Activated T-helper 17 cell treated with anti-CD3 and anti-CD28 coated beads, Interleukin-2, amount 50 U/mL, for 72 hours (primary cell): ENCODE results near the gene MYO16. TPM values are rescaled to one million over a fixed set of nuclear protein-coding genes. Genes with fewer than 3 reads are reported as not detected.

ENCODE experiments used
- ATAC-seq: fragments of 150-1000 bp; cut with Tn5 transposase; replicated peaks from 2 replicates; pipeline ENCODE4 v1.10.0; 2021; ENCODE audit warnings: mild to moderate bottlenecking, moderate library complexity
- H3K27ac Mint-ChIP-seq: one replicate; pipeline ENCODE4 v1.8.0; 2022; ENCODE audit warnings: mixed read lengths
- H3K27me3 Mint-ChIP-seq: one replicate; pipeline ENCODE4 v1.8.0; 2022; ENCODE audit warnings: mixed read lengths
- H3K36me3 Mint-ChIP-seq: one replicate; pipeline ENCODE4 v1.8.0; 2022; ENCODE audit warnings: low read depth, mild to moderate bottlenecking, mixed read lengths
- H3K4me1 Mint-ChIP-seq: one replicate; pipeline ENCODE4 v1.8.0; 2022; ENCODE audit warnings: mixed read lengths
- H3K4me3 Mint-ChIP-seq: one replicate; pipeline ENCODE4 v1.8.0; 2022; ENCODE audit warnings: mild to moderate bottlenecking, mixed read lengths
- H3K9me3 Mint-ChIP-seq: one replicate; pipeline ENCODE4 v1.8.0; 2022; ENCODE audit warnings: mixed read lengths
- total RNA-seq, 2 donors: library from RNA; stranded (reverse); gene quantifications; one replicate each; pipeline ENCODE4 v1.2.3, GENCODE V29; 2022

MYO16 gene
- total RNA-seq, 2 donors from 2014 or later = not detected

DNA sequence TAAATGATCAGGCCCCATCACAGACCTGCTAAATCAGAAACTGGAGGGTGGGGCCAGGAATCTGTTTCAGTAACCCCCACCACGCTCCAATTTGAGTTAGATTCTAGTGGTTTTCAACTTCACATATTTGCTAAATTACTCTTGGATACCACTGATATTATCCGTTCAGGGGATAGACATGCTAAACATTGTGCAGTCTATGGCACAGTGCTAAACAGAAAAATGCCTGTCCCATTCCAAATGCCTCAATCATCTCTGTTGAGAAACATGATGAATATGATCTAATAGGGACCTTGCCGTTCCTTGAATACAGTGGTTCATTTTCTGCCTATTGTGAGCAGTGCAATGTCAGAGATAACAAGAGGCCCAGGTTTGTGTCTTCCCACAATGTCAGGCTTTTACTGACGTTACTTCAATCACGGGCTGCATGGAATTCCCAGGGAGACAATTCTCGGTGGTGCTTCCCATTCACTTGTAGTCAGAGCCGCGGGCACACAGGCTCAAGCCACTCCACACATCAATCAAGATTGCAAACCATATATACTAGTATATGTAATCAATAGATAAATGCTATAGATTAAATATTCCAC lies 52.7 kb downstream of the MYO16 start:
- Mint-ChIP-seq H3K27me3 (peaks cover 24% of the 10 kb centered on the region), H3K27ac (no peak overlapping the region), H3K4me1 (no peaks in the 10 kb centered on the region), H3K4me3 (no peak overlapping the region), H3K36me3 (no peaks in the 10 kb centered on the region), H3K9me3 (no peaks in the 10 kb centered on the region)
- ATAC-seq = no peak

DNA sequence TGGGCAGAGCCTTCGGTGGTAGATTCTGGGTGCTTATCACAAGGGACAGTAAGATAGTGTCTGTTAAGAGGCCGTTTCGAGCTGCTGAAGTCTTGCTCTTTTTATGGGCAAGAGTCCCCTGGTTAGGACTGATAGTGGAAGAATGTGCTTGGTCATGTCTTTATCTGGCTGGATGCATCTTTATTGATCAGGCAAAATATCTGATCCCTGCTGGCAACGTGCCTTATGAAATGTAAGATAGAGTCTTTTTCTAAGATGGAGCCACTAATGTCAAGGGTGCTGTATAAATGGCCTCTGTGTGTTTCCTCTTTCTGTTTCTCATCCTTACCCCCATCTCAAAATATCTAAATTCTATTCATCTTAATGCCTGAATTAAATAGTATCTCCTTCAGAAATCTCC lies 53.3 kb downstream of the MYO16 start:
- Mint-ChIP-seq H3K4me1 (no peaks in the 10 kb centered on the region), H3K36me3 (no peaks in the 10 kb centered on the region), H3K4me3 (no peak overlapping the region), H3K27ac (no peak overlapping the region), H3K27me3 (peaks cover 24% of the 10 kb centered on the region), H3K9me3 (no peaks in the 10 kb centered on the region)
- no peak for ATAC-seq

DNA sequence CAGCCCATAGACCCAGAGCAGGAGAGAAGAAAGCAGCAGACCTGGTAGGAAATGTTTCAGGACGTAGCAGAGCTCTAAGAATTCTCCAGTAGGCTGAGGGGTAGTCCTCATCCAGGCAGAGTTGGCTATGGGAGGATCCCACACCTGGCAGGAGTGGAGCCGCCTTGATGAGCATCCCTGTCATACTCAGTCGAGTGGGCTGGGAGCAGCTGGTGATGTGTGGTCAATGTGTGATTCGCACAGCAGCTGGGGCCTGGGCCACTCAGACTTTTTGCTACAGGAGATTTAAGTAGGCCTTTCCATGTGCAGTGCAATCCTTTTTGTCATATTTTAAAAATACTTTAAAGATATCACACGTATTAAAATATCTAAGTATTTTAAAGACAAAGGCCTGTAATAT lies 56.6 kb downstream of the MYO16 start:
- no peak for ATAC-seq
- no peak overlapping the region for H3K4me3 Mint-ChIP-seq
- H3K4me1 Mint-ChIP-seq = no peaks in the 10 kb centered on the region
- no peaks in the 10 kb centered on the region for H3K9me3 Mint-ChIP-seq
- no peak overlapping the region for H3K27ac Mint-ChIP-seq
- peaks cover 10% of the 10 kb centered on the region for H3K27me3 Mint-ChIP-seq
- no peaks in the 10 kb centered on the region for H3K36me3 Mint-ChIP-seq

DNA sequence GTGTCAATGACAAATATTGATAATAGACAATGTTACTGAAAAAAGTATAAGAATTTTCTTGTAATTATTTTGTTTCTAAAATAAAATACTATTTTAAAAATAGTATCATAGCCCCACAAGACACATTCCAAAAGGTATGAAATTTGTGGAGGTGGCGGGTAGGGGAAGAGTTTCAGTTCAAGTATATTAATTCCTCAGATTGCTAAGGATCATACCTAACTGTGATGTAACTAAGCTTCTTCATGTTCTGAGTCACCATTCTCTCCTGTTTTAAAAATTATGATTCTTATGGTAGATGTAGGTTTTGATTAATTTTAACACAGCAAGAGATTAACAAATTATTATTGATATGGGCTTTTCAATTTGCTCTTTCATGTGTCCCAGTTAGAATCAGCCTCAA lies 61.3 kb downstream of the MYO16 start:
- Mint-ChIP-seq H3K36me3 (no peaks in the 10 kb centered on the region), H3K4me1 (no peaks in the 10 kb centered on the region), H3K27me3 (no peaks in the 10 kb centered on the region), H3K27ac (no peak overlapping the region), H3K4me3 (no peak overlapping the region), H3K9me3 (no peaks in the 10 kb centered on the region)
- ATAC-seq = no peak

DNA sequence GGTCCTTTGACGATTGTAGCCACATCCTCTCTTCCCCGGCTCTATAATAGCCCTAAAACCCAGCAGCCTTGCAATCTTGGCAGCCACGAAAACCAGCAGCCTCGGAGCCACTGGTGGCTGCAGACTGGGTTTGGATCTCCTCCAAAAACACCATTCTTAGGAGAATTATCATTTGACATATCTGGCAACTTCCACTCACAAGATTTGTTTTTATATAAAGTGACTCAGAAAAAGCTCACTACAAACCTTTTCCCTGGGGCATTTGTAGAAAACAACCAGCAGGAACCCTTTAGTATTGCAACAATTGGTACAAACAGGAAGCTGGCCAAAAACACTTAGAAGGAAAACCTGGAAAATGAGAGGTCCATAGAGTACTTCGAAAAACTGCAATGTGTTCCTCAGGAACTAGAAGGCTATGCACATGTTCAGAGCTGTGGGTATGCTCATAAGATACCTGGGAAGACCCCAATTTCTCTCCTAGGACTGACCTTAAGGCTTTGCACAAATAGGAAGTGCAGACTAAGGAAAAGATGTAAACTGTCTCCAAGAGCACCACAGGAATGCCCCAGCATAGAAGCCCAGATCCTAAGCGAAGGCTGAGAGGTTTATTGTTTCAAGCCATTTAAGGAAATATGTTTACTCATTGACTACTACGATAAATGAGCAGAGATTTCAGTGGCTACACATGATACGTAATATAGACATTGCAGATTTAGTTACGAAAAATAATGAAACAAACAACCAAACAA lies 71.2 kb downstream of the MYO16 start:
- Mint-ChIP-seq H3K4me1 (no peaks in the 10 kb centered on the region), H3K27ac (no peak overlapping the region), H3K27me3 (peaks cover 8% of the 10 kb centered on the region), H3K4me3 (no peak overlapping the region), H3K9me3 (peaks cover 14% of the 10 kb centered on the region), H3K36me3 (no peaks in the 10 kb centered on the region)
- ATAC-seq = no peak

DNA sequence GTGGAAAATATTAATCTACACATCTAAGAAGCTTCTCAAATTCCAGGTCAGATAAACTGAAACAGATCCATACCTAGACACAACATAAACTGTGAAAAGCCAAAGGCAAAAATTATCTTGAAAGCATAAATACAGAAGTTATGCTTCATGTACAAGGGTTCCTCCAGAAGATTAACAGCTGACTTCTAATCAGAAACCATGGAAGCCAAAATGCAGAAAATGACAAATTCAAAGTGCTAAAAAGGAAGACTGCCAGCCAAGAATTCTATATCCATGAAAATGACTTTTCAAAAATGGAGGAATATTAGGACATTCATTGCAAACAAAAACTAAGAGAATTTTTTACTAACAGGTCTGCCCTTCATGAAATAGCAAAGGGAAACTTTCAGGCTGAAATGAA lies 72.8 kb downstream of the MYO16 start:
- Mint-ChIP-seq H3K4me3 (no peak overlapping the region), H3K36me3 (no peaks in the 10 kb centered on the region), H3K27ac (no peak overlapping the region), H3K4me1 (no peaks in the 10 kb centered on the region), H3K9me3 (peaks cover 14% of the 10 kb centered on the region), H3K27me3 (peaks cover 5% of the 10 kb centered on the region)
- no peak for ATAC-seq

DNA sequence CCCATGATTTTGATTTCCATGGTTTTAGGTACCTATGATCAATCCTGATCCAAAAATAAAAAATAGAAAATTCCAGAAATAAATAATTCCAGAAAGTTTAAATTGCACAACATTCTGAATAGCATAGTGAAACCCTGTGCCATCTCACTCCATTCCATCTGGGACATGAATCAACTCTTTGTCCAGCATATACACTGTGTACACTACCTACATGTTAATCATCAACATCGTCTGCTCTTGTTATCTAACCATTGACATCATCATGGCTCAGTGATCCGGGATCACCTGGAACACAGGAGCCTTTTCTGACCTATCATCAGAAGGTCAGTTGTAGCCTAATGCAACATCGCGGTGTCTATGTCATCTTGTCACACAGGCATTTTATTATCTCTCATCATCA lies 75.6 kb downstream of the MYO16 start:
- no peak overlapping the region for H3K4me3 Mint-ChIP-seq
- peaks cover 14% of the 10 kb centered on the region for H3K9me3 Mint-ChIP-seq
- H3K27ac Mint-ChIP-seq = no peak overlapping the region
- no peaks in the 10 kb centered on the region for H3K36me3 Mint-ChIP-seq
- H3K4me1 Mint-ChIP-seq = no peaks in the 10 kb centered on the region
- H3K27me3 Mint-ChIP-seq = no peaks in the 10 kb centered on the region
- no peak for ATAC-seq

DNA sequence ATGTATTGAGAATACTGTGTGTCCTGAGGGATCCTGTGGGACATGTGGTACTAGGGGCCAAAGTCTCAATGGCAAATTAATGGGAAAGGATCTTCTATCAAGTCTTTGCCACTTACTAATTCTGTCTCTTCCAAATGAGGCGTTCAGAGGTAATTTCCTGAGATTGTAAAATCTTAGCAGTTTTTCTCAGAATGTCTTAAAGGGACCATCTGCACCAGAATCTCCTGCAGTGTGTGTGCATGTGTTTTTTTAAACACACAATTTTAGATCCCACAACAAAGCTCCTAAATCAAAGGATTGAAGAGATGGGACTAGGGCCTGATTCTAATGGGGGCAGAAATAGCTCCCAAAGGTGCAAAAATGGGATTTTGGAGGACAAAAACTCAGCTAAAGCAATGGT lies 78.2 kb downstream of the MYO16 start:
- H3K36me3 Mint-ChIP-seq = no peaks in the 10 kb centered on the region
- H3K27me3 Mint-ChIP-seq = no peaks in the 10 kb centered on the region
- no peak overlapping the region for H3K27ac Mint-ChIP-seq
- H3K4me1 Mint-ChIP-seq = no peaks in the 10 kb centered on the region
- H3K4me3 Mint-ChIP-seq = no peak overlapping the region
- H3K9me3 Mint-ChIP-seq = no peaks in the 10 kb centered on the region
- ATAC-seq = no peak

DNA sequence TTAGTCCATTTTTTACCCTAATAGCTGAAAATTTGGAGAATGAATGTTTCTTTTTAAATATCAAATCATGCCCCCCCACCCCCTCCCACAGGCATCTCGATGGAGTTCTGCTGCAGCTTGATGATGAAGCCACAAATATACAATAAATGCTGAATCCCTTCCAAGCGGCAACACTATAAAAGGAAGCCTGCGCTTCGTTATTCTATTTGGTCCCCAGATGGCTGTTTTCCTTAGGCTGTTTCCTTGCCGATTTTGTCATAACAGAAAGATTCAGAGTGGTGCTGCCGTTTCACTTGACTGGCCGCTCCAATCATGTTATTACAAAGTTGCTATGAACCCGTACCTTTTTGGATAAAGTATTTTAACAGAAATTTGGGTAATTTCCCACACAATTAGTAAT lies 79.5 kb downstream of the MYO16 start:
- Mint-ChIP-seq H3K4me3 (no peak overlapping the region), H3K27me3 (no peaks in the 10 kb centered on the region), H3K36me3 (no peaks in the 10 kb centered on the region), H3K9me3 (no peaks in the 10 kb centered on the region), H3K4me1 (no peaks in the 10 kb centered on the region), H3K27ac (no peak overlapping the region)
- no peak for ATAC-seq

DNA sequence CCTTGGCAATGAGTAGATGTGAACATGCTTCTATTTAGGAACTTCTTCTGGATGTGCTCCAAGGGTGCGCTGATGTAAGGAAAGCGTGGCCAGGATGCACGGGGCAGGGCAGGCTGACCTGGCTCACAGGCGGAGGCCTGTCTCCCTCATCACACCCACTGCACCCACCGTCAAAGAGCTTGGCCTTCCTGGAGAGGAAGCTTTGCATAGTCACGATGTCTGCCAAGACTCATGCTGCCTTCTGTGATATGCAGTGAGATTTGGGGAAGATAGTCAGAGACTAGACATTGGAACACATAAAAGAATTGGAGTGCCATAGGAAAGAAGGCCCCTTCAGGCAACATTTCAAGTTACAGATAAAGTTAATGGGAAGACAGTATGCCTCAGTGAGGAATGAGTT lies 82.0 kb downstream of the MYO16 start:
- H3K27ac Mint-ChIP-seq = no peak overlapping the region
- no peaks in the 10 kb centered on the region for H3K36me3 Mint-ChIP-seq
- no peaks in the 10 kb centered on the region for H3K4me1 Mint-ChIP-seq
- no peak overlapping the region for H3K4me3 Mint-ChIP-seq
- no peak for ATAC-seq
- peaks cover 12% of the 10 kb centered on the region for H3K27me3 Mint-ChIP-seq
- H3K9me3 Mint-ChIP-seq = no peaks in the 10 kb centered on the region

DNA sequence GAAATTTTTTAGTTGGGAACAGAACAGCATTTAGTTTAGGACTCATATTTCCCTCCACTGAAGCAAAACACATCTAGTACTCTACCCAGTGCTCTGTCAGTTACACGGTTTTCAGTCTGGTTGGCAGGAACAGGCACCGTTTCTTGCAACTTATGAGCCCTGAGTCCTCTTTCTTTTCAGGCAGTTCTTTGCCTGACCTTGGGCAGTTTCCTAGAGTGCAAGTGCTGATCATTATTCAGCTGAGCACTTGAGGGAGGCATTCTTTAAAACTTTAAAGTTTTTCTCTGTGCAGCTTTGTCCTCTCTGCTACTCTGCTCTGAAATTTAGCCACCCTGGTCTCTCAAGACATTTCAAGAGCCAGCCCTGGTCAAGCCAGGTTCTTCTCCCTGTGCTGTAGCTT lies 96.1 kb downstream of the MYO16 start:
- no peak for ATAC-seq
- no peaks in the 10 kb centered on the region for H3K4me1 Mint-ChIP-seq
- no peaks in the 10 kb centered on the region for H3K27me3 Mint-ChIP-seq
- H3K4me3 Mint-ChIP-seq = no peak overlapping the region
- H3K36me3 Mint-ChIP-seq = no peaks in the 10 kb centered on the region
- no peaks in the 10 kb centered on the region for H3K9me3 Mint-ChIP-seq
- H3K27ac Mint-ChIP-seq = no peak overlapping the region

DNA sequence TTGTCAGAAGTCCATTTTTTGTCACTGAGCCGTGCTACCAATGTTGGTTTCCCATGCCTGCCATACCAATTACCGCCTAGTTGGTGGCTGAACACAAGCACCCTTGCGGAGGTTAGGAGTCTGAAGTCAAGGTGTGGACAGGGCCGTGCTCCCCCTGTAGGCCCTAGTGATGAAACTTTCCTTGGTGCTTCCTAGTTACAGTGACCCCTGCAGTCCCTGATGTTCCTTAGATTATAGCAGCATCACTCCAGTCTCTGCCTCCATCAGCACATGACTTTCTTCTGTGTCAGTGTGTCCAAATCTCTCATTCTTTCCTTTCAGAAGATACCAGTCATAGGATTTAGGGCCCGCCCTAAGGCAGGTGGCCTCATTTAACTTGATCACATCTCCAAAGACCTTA lies 99.0 kb downstream of the MYO16 start:
- H3K4me1 Mint-ChIP-seq = no peaks in the 10 kb centered on the region
- H3K4me3 Mint-ChIP-seq = no peak overlapping the region
- no peak for ATAC-seq
- no peak overlapping the region for H3K27ac Mint-ChIP-seq
- no peaks in the 10 kb centered on the region for H3K36me3 Mint-ChIP-seq
- peaks cover 6% of the 10 kb centered on the region for H3K27me3 Mint-ChIP-seq
- no peaks in the 10 kb centered on the region for H3K9me3 Mint-ChIP-seq

DNA sequence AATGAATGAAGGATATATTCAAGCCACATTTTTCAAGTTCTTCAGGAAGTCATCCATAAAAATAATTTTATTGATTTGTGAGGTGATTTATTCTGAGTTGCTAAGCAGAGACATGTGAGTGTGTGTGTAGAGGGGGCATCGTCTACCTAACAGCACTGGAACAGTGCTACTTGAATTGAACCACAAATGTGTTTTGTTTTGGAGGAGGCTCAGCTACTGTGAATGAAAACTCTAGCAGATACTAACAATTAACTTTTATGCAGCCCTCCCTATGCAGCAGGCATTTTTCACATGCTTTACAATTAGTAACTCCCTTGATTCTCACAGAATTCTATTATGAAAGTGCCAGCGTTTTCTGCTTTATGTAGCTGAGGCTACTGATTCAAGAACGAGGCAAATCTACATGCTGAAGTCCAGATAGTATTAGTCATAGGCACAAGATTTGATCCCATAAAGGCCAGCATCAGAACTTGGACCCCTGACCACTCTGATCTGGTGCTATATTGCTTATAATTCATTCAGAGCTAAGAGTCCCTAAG lies 103.7 kb downstream of the MYO16 start:
- Mint-ChIP-seq H3K4me3 (no peak overlapping the region), H3K27me3 (peaks cover 6% of the 10 kb centered on the region), H3K36me3 (no peaks in the 10 kb centered on the region), H3K4me1 (no peaks in the 10 kb centered on the region), H3K9me3 (no peaks in the 10 kb centered on the region), H3K27ac (no peak overlapping the region)
- no peak for ATAC-seq

DNA sequence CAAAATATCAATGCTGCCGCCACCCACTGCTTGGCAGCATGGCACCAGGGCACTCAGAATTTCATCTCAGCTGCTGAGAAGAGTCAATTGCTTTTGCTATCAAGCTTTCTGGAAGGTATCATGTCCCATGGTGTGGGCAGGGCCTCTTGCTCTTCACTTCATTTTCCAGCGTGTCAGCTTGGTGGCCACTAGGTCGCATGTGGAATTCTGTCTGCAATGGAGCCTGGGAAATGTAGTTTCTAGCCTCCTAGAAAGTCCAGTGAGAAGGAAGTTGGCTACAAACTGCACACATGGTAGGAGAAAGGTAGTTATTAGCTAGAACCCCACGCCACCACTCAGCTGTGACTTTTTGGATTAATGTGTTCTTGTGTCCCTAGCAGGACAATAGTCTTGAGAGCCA lies 105.3 kb downstream of the MYO16 start:
- Mint-ChIP-seq H3K27me3 (peaks cover 6% of the 10 kb centered on the region), H3K27ac (no peak overlapping the region), H3K9me3 (no peaks in the 10 kb centered on the region), H3K4me3 (no peak overlapping the region), H3K36me3 (no peaks in the 10 kb centered on the region), H3K4me1 (no peaks in the 10 kb centered on the region)
- ATAC-seq = no peak

DNA sequence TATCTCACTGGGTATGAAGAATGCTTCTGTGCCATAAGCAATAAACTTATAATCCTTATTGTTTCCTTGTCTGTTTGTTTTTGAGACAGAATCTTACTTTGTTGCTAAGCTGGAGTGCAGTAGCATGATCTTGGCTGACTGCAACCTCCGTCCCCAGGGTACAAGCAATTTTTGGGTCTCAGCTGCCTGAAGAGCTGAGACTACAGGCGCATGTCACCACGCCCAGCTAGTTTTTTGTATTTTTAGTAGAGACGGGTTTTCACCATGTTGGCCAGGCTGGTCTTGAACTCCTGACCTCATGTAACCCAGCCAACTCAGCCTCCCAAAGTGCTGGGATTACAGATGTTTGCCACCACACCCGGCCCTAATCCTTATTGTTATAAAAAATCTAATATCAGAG lies 112.5 kb downstream of the MYO16 start:
- H3K4me3 Mint-ChIP-seq = no peak overlapping the region
- H3K36me3 Mint-ChIP-seq = no peaks in the 10 kb centered on the region
- no peaks in the 10 kb centered on the region for H3K4me1 Mint-ChIP-seq
- no peak for ATAC-seq
- H3K9me3 Mint-ChIP-seq = peaks cover 4% of the 10 kb centered on the region
- no peak overlapping the region for H3K27ac Mint-ChIP-seq
- peaks cover 3% of the 10 kb centered on the region for H3K27me3 Mint-ChIP-seq
